ENCODE measurements around the gene OR2V1.

- TF ChIP-seq CTCF (IDR thresholded peaks at IDR 0.05) (no peak), POLR2A (IDR thresholded peaks at IDR 0.05) (no peak)
Measured at GRCh38 chr5:181127907-181128626, 2.9 kb downstream of the OR2V1 start.

Measured in uterus (tissue), 2 donors.